HG03432 (cell line): Measurements from ENCODE around the gene MTERF1.

ENCODE experiments used
- ATAC-seq: cut with Tn5 transposase; IDR thresholded peaks from one replicate; pipeline ENCODE4 v1.9.1; 2021; ENCODE audit warnings: mild to moderate bottlenecking, moderate library complexity; ENCODE audit not compliant: unreplicated experiment

The MTERF1 gene

GRCh38 chr7:91835826-91836368 is 44.6 kb downstream of the MTERF1 start:
- no peak for ATAC-seq

GRCh38 chr7:91835091-91835825 is 45.2 kb downstream of the MTERF1 start:
- ATAC-seq: no peak

- ATAC-seq: no peak
These were observed 47.9 kb downstream of the MTERF1 start for GRCh38 chr7:91832493-91833045.

GRCh38 chr7:91827169-91827568 is 53.3 kb downstream of the MTERF1 start:
- ATAC-seq: no peak

GRCh38 chr7:91826377-91826776 is 54.1 kb downstream of the MTERF1 start:
- ATAC-seq: no peak

GRCh38 chr7:91824201-91824600 is 56.3 kb downstream of the MTERF1 start:
- ATAC-seq: no peak
